Panc1 (cell line): ENCODE measurements around the gene CLINT1. TPM values are rescaled to one million over a fixed set of nuclear protein-coding genes. Genes with fewer than 3 reads are reported as not detected.
A peak's percentile ranks its signal among the peaks of the same experiment; 100 is the strongest.

Experiments
- ATAC-seq: fragments of 200-7000 bp; cut with Tn5 transposase; 2 replicates; pipeline ENCODE4 v1.9.1; 2020; ENCODE audit warnings: mild to moderate bottlenecking, moderate library complexity
- BruUV-seq: library from RNA; stranded (reverse); fragments of 400-500 nt; replicated peaks from 2 replicates; lab custom pipeline; 2021; lab: Mats Ljungman, UMichigan
- CTCF ChIA-PET: fragments of 300-600 bp; sonication (Branson Sonifier 250); formaldehyde crosslinking; loops from one replicate; lab custom pipeline; 2022; ENCODE audit warnings: antibody characterized with exemption; lab: Charles Lee
- POLR2A ChIA-PET: fragments of 300-600 bp; sonication (Branson Sonifier 250); formaldehyde crosslinking; loops from one replicate; lab custom pipeline; 2022; ENCODE audit warnings: antibody characterized with exemption; lab: Charles Lee
- DNase-seq: peaks from one replicate; pipeline ENCODE4 v3.0.0-alpha.2; 2010; ENCODE audit warnings: low read depth, low spot score
- H3K27ac ChIP-seq: 2 replicates; pipeline ENCODE4 v1.5.1; 2011; ENCODE audit warnings: mild to moderate bottlenecking, low read length, inconsistent platforms
- H3K27me3 ChIP-seq: fragments of 200-500 bp; sonication (Bioruptor generic); 2 replicates; pipeline ENCODE4 v1.6.0; 2014; ENCODE audit warnings: low read length, inconsistent platforms; ENCODE audit not compliant: control insufficient read depth, insufficient read depth
- H3K36me3 ChIP-seq: fragments of 200-500 bp; sonication (Bioruptor generic); 2 replicates; pipeline ENCODE4 v1.5.1; 2014; ENCODE audit warnings: inconsistent platforms, mild to moderate bottlenecking, low read length, moderate library complexity; ENCODE audit not compliant: control insufficient read depth, insufficient read depth
- H3K4me1 ChIP-seq: 2 replicates; pipeline ENCODE4 v1.5.1; 2011; ENCODE audit warnings: inconsistent platforms, mild to moderate bottlenecking, low read length, moderate library complexity; ENCODE audit not compliant: control insufficient read depth, insufficient read depth
- H3K4me3 ChIP-seq, 2 experiments: 2 replicates each; pipeline ENCODE4 v1.5.1; 2011 to 2012; ENCODE audit warnings: low read depth in 2 of 2, low read length in 2 of 2, mild to moderate bottlenecking in 2 of 2, inconsistent platforms in 1 of 2, moderate library complexity in 1 of 2
- H3K9me3 ChIP-seq: fragments of 200-500 bp; sonication (Bioruptor generic); 2 replicates; pipeline ENCODE4 v1.5.1; 2014; ENCODE audit warnings: low read depth, mild to moderate bottlenecking, inconsistent platforms, low read length, moderate library complexity; ENCODE audit not compliant: control insufficient read depth, insufficient read depth
- CTCF ChIP-seq: fragments of 450-650 bp; IDR thresholded peaks from 2 replicates; pipeline ENCODE4 v1.5.1; 2017; ENCODE audit warnings: mild to moderate bottlenecking
- POLR2AphosphoS5 ChIP-seq: IDR thresholded peaks from 2 replicates; pipeline ENCODE4 v1.6.1; 2012; ENCODE audit warnings: mild to moderate bottlenecking, low read depth, low read length, moderate library complexity
- REST ChIP-seq, 2 experiments: IDR thresholded peaks; 2 replicates each; pipeline ENCODE4 v1.6.1; 2011 to 2012; ENCODE audit warnings: low read depth in 2 of 2, control low read depth in 1 of 2, low read length in 1 of 2, mild to moderate bottlenecking in 1 of 2, moderate library complexity in 1 of 2; ENCODE audit not compliant: insufficient read depth in 1 of 2
- SIN3A ChIP-seq: IDR thresholded peaks from 2 replicates; pipeline ENCODE4 v1.6.1; 2012; ENCODE audit warnings: low read depth, mild to moderate bottlenecking, low read length, moderate library complexity, borderline replicate concordance; ENCODE audit not compliant: insufficient read depth
- TCF7L2 ChIP-seq: IDR thresholded peaks from 2 replicates; pipeline ENCODE4 v1.6.1; 2011; ENCODE audit warnings: mild to moderate bottlenecking, low read depth, low read length, inconsistent platforms
- in situ Hi-C: cut with HindIII; loops from 2 replicates; pipeline ENCODE4 v1.10.0; 2016; ENCODE audit warnings: low sequenced_read_pairs, low pct_unique_long_range_greater_than_20kb
- intact Hi-C: fragments of 100-400 bp; cut with micrococcal nuclease; formaldehyde crosslinking; loops from one replicate; pipeline ENCODE4 v1.10.0; 2022; ENCODE audit not compliant: unreplicated experiment
- total RNA-seq: library from RNA; stranded (reverse); gene quantifications from one replicate; pipeline ENCODE4 v1.2.1, GENCODE V29; 2021; ENCODE audit not compliant: unreplicated experiment

CLINT1 gene
- total RNA-seq, 1 experiment from 2014 or later = 81.6 TPM

- H3K9me3 ChIP-seq = no peaks in the 10 kb centered on the region
- POLR2A ChIA-PET = no interaction called here
- no peaks in the 10 kb centered on the region for H3K36me3 ChIP-seq
- no peak overlapping the region for H3K4me3 ChIP-seq
- no peak for TF ChIP-seq POLR2AphosphoS5
- TF ChIP-seq CTCF = no peak
- no peak for TF ChIP-seq SIN3A
- no peak for TF ChIP-seq REST (IDR thresholded peaks at IDR 0.05; ENCODE audit: insufficient read depth in 1 of 2, low read depth in 2 of 2, low read length in 1 of 2)
- TF ChIP-seq TCF7L2 = no peak
- ATAC-seq (no peak), DNase-seq (no peak)
- no peaks in the 10 kb centered on the region for H3K27me3 ChIP-seq
- BruUV-seq = no TSS peak
- intact Hi-C loops (no loop called here), in situ Hi-C loops (no loop called here)
- no peaks in the 10 kb centered on the region for H3K4me1 ChIP-seq
- H3K27ac ChIP-seq = no peak overlapping the region
- CTCF ChIA-PET = no interaction called here
Observed at GRCh38 chr5:157779221-157779620, 79.7 kb downstream of the CLINT1 start.

DNA sequence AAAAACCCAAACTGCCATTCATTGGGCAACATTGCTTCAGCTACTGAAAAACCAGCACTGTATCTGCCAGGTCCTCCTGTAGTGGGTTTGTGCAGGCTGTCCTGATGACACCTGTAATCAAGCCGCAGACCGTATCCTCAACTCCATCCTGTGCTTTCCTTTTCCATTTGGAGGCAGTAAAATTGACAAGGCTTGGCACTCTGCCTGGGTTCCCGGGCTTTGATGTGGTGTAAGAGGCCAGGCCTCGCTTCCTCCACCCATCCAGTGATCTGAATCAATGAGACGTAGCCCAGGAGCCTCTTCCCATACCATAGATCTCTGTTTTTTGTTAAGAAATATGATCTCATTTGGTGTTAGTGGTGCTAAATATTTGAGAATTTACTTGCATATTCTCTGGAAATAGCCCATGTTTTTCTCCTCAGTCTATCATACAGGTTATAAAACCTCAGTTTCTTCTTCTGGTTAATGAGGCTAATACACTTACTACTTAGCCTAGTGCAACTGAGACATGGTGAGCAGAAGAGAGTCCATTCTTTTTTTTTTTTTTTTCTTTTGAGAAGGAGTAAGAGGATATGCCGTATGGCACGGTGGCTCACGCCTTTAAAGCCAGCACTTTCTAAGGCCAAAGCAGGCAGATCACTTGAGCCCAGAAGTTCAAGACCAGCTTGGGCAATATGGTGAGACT lies 80.7 kb downstream of the CLINT1 start:
- no peak overlapping the region for H3K27ac ChIP-seq
- ChIA-PET CTCF (no interaction called here), POLR2A (no interaction called here)
- no peak for ATAC-seq
- H3K27me3 ChIP-seq = no peaks in the 10 kb centered on the region
- H3K36me3 ChIP-seq = no peaks in the 10 kb centered on the region
- H3K4me1 ChIP-seq = no peaks in the 10 kb centered on the region
- BruUV-seq = no TSS peak
- DNase-seq = no peak
- intact Hi-C loops (no loop called here), in situ Hi-C loops (no loop called here)
- H3K4me3 ChIP-seq = no peak overlapping the region
- no peaks in the 10 kb centered on the region for H3K9me3 ChIP-seq
- TF ChIP-seq TCF7L2 = peak; percentile 33; the same call in 1 of the 2 replicates
- TF ChIP-seq POLR2AphosphoS5 = no peak

GRCh38 chr5:157772127-157772526 lies 86.8 kb downstream of the CLINT1 start:
- H3K36me3 ChIP-seq = no peaks in the 10 kb centered on the region
- no TSS peak for BruUV-seq
- ATAC-seq = no peak
- no peaks in the 10 kb centered on the region for H3K9me3 ChIP-seq
- ChIA-PET CTCF (no interaction called here), POLR2A (interaction anchor here (0.6 kb wide), 1 partner anchor 243 kb away, joined by 7 read pairs; no protein-coding TSS in a partner anchor)
- no peak overlapping the region for H3K27ac ChIP-seq
- H3K4me1 ChIP-seq = no peaks in the 10 kb centered on the region
- H3K4me3 ChIP-seq = no peak overlapping the region
- H3K27me3 ChIP-seq = peaks cover 2% of the 10 kb centered on the region; the same call in 1 of the 2 replicates
- no peak for TF ChIP-seq CTCF
- in situ Hi-C loops = no loop called here
- DNase-seq = no peak
- intact Hi-C loops = no loop called here
